ENCODE measurements around the gene NTN1. TPM values are rescaled to one million over a fixed set of nuclear protein-coding genes. Genes with fewer than 3 reads are reported as not detected.

NTN1 gene
- total RNA-seq, 2 experiments from 2014 or later = not detected

DNA sequence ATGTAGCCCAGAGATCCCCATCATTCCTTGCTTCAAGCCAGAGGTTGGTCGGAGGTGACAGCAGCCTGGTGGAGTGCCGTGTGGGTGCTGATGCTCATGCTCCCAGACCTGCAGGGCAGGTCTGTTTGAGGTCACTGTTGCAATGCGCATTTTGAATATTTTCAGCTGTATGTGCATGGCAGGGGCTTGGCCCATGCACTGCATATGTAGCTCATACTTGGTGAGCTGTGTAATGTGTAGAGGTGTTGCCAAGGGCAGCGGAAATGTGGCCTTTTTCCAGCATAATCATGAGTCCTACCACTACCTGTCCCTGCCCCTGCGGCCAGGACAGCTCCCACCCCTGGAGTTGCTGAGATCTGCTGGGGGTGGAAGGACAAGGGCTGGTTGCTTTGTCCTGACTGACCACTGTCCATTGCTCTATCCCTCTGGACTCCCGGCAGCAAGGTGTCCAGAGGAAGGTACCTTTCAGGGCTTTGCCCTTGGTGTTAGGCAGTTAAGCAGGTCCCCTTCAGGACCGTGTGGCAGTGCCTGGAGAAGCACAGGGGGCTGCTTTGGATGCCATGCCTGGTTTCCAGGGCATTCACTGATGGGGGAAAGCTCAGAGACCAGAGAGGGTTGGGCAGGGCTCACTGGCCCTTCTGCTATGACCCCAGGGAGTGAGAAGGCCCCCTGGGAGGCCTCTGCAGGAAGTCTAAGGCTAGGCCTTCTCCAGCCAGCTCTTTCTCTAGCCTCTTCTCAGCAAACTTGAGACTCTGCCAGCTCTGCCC, 215.2 kb downstream of the NTN1 start:
- DNase-seq (ENCODE audit: low spot score) = no peak
- intact Hi-C loops (cut with micrococcal nuclease; ENCODE audit: unreplicated experiment) = no loop called here
- TF ChIP-seq, protein P1, sequence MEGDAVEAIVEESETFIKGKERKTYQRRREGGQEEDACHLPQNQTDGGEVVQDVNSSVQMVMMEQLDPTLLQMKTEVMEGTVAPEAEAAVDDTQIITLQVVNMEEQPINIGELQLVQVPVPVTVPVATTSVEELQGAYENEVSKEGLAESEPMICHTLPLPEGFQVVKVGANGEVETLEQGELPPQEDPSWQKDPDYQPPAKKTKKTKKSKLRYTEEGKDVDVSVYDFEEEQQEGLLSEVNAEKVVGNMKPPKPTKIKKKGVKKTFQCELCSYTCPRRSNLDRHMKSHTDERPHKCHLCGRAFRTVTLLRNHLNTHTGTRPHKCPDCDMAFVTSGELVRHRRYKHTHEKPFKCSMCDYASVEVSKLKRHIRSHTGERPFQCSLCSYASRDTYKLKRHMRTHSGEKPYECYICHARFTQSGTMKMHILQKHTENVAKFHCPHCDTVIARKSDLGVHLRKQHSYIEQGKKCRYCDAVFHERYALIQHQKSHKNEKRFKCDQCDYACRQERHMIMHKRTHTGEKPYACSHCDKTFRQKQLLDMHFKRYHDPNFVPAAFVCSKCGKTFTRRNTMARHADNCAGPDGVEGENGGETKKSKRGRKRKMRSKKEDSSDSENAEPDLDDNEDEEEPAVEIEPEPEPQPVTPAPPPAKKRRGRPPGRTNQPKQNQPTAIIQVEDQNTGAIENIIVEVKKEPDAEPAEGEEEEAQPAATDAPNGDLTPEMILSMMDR (conservative IDR thresholded peaks at IDR 0.05; ENCODE audit: low read length) = no peak
- no peak for TF ChIP-seq EZH2phosphoT487 (IDR thresholded peaks at IDR 0.05; ENCODE audit: borderline replicate concordance, low read depth, low read length)
- no TSS peak for BruUV-seq (replicated peaks)
- H3K27ac ChIP-seq (ENCODE audit: low read depth, low read length, poor library complexity, severe bottlenecking) = no peak overlapping the region
- no peaks in the 10 kb centered on the region for H3K4me1 ChIP-seq (ENCODE audit: insufficient read depth, low read length, poor library complexity, severe bottlenecking)
- no peak overlapping the region for H2AFZ ChIP-seq (ENCODE audit: low read length)
- no peaks in the 10 kb centered on the region for H3K9me2 ChIP-seq (ENCODE audit: insufficient read depth, low read length)
- H3K4me2 ChIP-seq (ENCODE audit: low read length) = no peak overlapping the region
- H4K20me1 ChIP-seq (ENCODE audit: insufficient read depth, low read length) = no peaks in the 10 kb centered on the region
- CTCF ChIA-PET (ENCODE audit: unreplicated experiment) = no interaction called here
- POLR2A ChIA-PET = interaction anchor here (0.5 kb wide), 1 partner anchor 252 kb away, joined by 4 read pairs; no protein-coding TSS in a partner anchor
- no peak overlapping the region for H3K4me3 ChIP-seq (ENCODE audit: low read depth, low read length, poor library complexity, severe bottlenecking)
- no peaks in the 10 kb centered on the region for H3K9me3 ChIP-seq (ENCODE audit: low read length)
- H3K36me3 ChIP-seq (ENCODE audit: insufficient read depth, low read length) = no peaks in the 10 kb centered on the region
- no peaks in the 10 kb centered on the region for H3K79me2 ChIP-seq (ENCODE audit: insufficient read depth, low read depth, low read length)

DNA sequence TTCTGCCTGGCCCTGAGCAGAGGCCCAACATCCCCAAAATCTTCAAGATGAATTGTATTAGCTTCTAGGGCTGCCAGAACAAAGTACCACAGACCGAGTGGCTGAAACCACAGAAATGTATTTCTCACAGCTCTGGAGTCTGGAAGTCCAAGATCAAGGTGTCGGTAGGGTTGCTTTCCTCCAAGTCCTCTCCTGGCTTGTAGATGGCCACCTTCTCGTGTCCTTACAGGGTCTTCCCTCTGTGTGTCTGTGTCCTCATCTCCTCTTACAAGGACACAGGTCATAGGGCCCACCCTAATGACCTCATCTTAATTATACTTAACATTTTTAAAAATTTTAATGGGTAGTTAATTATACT, 215.7 kb downstream of the NTN1 start:
- H3K9me2 ChIP-seq (ENCODE audit: insufficient read depth, low read length) = no peaks in the 10 kb centered on the region
- H3K4me2 ChIP-seq (ENCODE audit: low read length) = no peak overlapping the region
- no peak for DNase-seq (ENCODE audit: low spot score)
- ChIA-PET CTCF (ENCODE audit: unreplicated experiment) (interaction anchor here (0.5 kb wide), 1 partner anchor 119 kb away, joined by 3 read pairs; no protein-coding TSS in a partner anchor), POLR2A (no interaction called here)
- no peak overlapping the region for H3K27ac ChIP-seq (ENCODE audit: low read depth, low read length, poor library complexity, severe bottlenecking)
- TF ChIP-seq, protein P1 (conservative IDR thresholded peaks at IDR 0.05; ENCODE audit: low read length) = no peak
- TF ChIP-seq EZH2phosphoT487 (IDR thresholded peaks at IDR 0.05; ENCODE audit: borderline replicate concordance, low read depth, low read length) = no peak
- H3K4me1 ChIP-seq (ENCODE audit: insufficient read depth, low read length, poor library complexity, severe bottlenecking) = no peaks in the 10 kb centered on the region
- no peak overlapping the region for H2AFZ ChIP-seq (ENCODE audit: low read length)
- no peaks in the 10 kb centered on the region for H3K79me2 ChIP-seq (ENCODE audit: insufficient read depth, low read depth, low read length)
- no peaks in the 10 kb centered on the region for H3K9me3 ChIP-seq (ENCODE audit: low read length)
- no peaks in the 10 kb centered on the region for H4K20me1 ChIP-seq (ENCODE audit: insufficient read depth, low read length)
- no TSS peak for BruUV-seq (replicated peaks)
- no peaks in the 10 kb centered on the region for H3K36me3 ChIP-seq (ENCODE audit: insufficient read depth, low read length)
- intact Hi-C loops (cut with micrococcal nuclease; ENCODE audit: unreplicated experiment) = no loop called here
- H3K4me3 ChIP-seq (ENCODE audit: low read depth, low read length, poor library complexity, severe bottlenecking) = no peak overlapping the region

DNA sequence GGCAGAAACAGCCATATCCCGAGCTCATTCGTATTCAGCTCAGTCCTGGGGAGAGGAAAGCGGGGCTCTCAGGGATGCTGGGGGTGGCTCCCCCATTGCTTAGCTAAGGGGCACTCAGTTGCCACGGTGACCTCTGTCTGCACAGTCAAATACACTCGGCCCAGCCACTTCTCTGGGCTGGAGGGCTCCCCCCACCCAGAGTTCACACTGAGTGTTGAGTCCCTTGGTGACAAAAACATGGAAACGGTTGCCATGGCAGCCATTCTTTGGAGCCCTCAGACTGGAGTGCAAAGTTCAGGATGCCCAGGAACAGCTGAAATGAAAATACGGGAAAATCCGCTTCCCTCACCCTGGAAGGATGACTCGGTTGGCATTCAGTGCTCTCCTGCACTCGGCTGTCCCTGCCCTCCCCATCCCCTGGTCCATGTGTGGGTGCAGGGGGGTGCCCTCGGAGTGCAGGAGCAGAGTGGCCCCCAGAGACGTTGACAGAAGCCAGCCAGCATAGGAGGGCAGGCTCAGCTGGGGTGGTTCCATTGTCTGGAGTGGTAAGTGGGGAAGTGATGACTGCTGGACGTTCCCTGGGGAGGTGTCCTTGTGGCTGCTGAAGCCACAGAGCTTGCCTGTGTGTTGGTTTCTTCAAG, 216.5 kb downstream of the NTN1 start:
- no peaks in the 10 kb centered on the region for H4K20me1 ChIP-seq (ENCODE audit: insufficient read depth, low read length)
- no peak for DNase-seq (ENCODE audit: low spot score)
- H3K27ac ChIP-seq (ENCODE audit: low read depth, low read length, poor library complexity, severe bottlenecking) = no peak overlapping the region
- no peaks in the 10 kb centered on the region for H3K9me3 ChIP-seq (ENCODE audit: low read length)
- H3K36me3 ChIP-seq (ENCODE audit: insufficient read depth, low read length) = no peaks in the 10 kb centered on the region
- H2AFZ ChIP-seq (ENCODE audit: low read length) = no peak overlapping the region
- ChIA-PET CTCF (ENCODE audit: unreplicated experiment) (no interaction called here), POLR2A (no interaction called here)
- BruUV-seq (replicated peaks) = no TSS peak
- H3K9me2 ChIP-seq (ENCODE audit: insufficient read depth, low read length) = no peaks in the 10 kb centered on the region
- no peak for TF ChIP-seq EZH2phosphoT487 (IDR thresholded peaks at IDR 0.05; ENCODE audit: borderline replicate concordance, low read depth, low read length)
- no peaks in the 10 kb centered on the region for H3K79me2 ChIP-seq (ENCODE audit: insufficient read depth, low read depth, low read length)
- H3K4me1 ChIP-seq (ENCODE audit: insufficient read depth, low read length, poor library complexity, severe bottlenecking) = no peaks in the 10 kb centered on the region
- no peak overlapping the region for H3K4me3 ChIP-seq (ENCODE audit: low read depth, low read length, poor library complexity, severe bottlenecking)
- intact Hi-C loops (cut with micrococcal nuclease; ENCODE audit: unreplicated experiment) = no loop called here
- H3K4me2 ChIP-seq (ENCODE audit: low read length) = no peak overlapping the region

Measured in OCI-LY7 (cell line).